NCI-H187 treated with DMSO at 0.1 percent for 48 hours (cell line): ENCODE data around the gene CYSLTR2.
"Not testable (repeated sequence)": the region's sequence is repeated elsewhere in the genome, so short reads cannot be mapped to it uniquely, and the experiment has no call there.

Experiments
- DNase-seq: peaks from one replicate; lab custom pipeline; 2025; lab: John Stamatoyannopoulos, UW

Gene CYSLTR2

DNA sequence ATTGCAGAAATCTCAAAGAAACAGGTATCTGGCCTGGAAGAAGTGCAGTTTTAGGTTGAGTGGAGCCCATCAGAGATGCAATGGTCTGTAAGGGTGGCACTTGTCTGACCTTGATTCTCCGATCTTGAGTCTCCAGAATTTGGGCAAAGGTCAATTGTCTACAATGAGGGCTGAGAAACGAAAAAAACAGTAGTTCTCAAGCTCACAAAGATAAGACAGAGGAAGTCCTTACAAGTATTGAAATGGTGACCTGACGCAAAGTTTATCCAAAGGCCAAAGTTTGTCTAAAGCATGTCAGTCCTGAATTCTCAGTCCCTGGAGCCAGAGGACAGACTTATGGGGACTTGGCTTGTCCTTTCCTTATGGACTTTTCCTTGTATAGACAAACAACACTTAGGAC, 40.3 kb downstream of the CYSLTR2 start:
- DNase-seq = no peak

DNA sequence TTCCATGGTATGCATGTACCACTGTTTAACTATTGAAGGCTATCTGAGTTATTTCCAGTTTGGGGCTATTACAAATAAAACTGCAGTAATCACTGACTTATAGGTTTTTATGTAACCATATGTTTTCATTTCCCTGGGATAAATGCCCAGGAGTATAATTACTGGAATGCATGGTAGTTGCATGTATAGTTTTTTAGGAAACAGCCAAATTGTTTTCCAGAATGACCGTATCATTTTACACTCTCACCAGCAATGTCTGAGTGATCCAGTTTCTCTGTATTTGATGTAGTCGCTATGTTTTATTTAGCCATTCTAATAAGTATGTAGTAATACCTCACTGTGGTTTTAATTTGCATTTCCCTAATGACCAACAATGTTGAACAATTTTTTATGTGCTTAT, 42.0 kb downstream of the CYSLTR2 start:
- no peak for DNase-seq

DNA sequence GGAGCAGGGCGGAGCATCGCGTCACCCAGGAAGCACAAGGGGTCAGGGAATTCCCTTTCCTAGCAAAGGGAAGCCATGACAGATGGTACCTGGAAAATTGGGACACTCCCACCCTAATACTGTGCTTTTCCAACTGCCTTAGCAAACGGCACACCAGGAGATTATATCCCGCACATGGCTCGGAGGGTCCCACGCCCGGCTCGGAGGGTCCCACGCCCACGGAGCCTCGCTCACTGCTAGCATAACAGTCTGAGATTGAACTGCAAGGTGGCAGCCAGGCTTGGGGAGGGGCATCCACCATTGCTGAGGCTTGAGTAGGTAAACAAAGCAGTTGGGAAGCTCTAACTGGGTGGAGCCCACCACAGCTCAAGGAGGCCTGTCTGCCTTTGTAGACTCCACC, 42.9 kb downstream of the CYSLTR2 start:
- DNase-seq = not testable (repeated sequence)

DNA sequence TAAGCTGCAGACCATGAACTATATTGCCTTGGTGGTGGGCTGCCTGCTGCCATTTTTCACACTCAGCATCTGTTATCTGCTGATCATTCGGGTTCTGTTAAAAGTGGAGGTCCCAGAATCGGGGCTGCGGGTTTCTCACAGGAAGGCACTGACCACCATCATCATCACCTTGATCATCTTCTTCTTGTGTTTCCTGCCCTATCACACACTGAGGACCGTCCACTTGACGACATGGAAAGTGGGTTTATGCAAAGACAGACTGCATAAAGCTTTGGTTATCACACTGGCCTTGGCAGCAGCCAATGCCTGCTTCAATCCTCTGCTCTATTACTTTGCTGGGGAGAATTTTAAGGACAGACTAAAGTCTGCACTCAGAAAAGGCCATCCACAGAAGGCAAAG, 53.7 kb downstream of the CYSLTR2 start:
- DNase-seq = no peak

DNA sequence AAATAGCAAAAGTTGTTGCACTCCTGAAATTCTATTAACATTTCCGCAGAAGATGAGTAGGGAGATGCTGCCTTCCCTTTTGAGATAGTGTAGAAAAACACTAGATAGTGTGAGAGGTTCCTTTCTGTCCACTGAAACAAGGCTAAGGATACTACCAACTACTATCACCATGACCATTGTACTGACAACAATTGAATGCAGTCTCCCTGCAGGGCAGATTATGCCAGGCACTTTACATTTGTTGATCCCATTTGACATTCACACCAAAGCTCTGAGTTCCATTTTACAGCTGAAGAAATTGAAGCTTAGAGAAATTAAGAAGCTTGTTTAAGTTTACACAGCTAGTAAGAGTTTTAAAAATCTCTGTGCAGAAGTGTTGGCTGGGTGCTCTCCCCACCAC, 55.0 kb downstream of the CYSLTR2 start:
- DNase-seq = no peak

DNA sequence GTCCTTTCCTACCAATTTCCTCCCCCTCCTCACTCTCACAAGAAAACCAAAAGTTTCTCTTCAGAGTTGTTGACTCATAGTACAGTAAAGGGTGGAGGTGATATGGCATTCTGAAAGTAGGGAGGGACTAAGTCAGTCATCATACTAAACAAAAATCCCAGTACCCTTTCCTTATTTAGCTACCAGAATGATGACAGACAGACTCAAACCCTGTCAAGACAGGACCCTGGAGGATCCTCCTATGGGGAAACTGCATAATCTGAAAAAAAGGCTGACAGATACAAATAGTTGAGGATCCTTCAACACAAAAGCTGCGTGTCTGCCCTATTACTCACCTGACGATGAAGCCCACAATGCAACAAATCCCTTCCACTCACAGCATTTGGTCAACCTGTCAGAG, 55.5 kb downstream of the CYSLTR2 start:
- DNase-seq = no peak

DNA sequence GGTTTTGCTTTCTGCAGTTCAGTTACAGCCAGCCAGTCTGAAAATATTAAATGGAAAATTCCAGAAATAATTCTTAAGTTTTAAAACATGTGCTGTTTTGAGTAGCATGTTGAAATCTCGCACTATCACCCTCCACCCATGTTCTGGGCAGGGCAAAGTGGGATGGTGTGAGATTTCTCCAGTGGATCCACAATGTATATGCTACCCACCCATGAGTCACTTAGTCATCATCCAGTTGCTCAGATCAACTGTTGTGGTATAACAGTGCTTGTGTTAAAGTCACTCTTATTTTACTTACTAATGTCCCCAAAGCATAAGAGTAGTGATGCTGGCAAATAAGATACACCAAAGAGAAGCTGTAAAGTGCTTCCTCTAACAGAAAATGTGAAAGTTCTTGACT, 56.4 kb downstream of the CYSLTR2 start:
- no peak for DNase-seq

DNA sequence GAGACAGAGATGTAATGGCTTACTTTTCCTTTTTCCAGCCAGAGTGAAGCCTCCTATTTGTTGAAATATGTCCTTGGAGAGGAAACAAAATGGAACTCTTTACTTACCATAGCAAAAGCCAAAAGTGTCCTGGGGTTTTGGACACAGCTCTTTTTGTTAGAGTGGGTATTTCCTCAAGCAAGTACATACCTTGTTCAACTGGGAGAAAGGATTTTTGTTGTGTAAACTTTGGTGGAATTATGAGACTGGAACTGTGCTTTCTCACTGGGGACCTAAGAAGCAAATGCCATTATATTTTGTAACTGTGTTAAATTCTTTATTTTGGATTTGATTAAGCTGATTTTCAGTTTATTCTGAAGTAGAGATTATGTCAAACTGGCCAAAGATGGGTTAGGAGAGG, 58.4 kb downstream of the CYSLTR2 start:
- DNase-seq = no peak

DNA sequence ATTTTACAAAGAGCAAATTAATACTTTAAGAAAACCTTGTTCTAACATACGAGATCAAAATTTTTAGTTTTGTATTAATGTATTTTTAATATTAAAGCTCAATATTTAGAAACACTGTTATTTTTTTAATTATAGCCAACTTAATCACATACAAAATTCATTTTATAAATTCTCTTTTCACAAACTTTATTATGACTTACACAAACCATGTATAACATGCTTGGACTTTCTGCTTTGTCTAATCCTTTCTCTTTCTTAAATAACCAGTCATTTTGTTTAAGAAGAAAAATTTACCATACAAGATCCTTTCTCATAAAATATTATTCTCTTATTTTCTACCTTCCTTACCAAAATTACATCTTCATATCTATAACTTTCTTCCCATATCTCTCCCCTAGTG, 62.2 kb downstream of the CYSLTR2 start:
- DNase-seq = no peak

DNA sequence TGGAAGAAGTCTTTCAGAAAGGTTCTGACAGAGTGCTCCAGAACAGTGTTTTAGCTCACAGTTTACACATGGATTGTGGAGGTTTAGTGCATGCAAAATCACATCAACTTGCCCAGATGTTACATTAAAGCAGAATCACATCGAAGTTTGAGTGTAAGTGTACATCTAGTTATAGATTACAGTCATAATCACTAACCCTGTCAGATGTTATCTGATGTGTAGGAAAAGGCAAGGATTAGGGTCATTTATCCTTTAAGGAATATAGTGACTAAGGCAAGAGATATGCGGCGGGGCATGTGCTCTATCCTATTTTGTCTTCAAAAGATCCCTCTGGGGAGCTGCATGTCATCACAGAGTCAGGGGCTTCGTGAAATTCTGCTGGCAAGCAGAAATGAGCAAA, 66.9 kb downstream of the CYSLTR2 start:
- DNase-seq = no peak

DNA sequence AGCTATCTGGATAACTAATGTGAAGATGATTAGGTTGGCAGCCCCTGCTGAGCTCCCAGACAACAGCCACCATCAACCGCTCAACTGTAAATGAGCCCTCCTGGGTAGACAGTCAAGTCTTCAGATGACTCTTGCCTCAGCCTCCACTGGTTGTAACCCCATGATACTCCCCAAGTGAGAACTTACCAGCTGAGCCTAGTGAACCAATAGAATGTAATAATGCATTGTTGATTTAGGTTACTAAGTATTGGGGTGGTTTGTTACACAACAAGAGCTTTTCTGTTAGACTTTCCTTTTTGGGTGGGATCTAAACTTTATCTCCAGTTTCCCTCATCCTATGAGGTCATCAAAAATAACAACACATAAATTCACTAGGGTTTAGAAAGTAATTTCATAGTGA, 69.4 kb downstream of the CYSLTR2 start:
- DNase-seq = no peak

DNA sequence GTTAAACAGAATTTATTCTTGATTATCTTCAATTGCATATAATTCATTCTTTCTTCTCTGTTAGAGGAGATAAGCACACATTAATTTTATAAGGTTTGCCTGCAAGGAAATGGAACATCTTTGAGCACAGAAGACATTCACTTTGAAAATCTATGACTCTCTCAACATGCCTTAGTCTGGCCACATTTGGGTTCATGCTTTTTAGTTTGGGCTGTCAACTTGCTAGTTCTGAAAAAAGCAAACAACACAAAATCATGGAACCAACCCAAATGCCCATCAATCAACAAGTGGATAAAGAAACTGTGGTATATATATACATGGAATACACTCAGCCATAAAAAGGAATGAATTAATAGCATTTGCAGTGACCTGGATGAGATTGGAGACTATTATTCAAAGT, 71.5 kb downstream of the CYSLTR2 start:
- no peak for DNase-seq

DNA sequence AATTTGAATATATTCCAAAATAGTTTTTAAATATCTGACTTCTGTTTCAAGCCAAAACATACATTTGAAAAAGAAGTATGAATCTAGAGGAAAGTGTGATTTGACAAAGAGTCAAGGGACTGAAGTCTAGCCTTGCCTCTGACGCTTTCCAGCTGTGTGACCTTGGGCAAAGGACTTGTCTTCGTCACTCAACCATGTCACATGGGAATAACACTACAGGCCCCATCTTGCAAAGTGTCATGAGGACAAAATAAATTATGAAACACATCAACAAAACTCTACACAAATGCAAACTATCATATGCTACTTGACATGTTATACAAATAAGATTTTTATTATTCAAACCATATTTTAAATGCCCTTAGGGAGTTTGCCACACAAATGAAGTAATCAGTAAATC, 73.0 kb downstream of the CYSLTR2 start:
- no peak for DNase-seq

DNA sequence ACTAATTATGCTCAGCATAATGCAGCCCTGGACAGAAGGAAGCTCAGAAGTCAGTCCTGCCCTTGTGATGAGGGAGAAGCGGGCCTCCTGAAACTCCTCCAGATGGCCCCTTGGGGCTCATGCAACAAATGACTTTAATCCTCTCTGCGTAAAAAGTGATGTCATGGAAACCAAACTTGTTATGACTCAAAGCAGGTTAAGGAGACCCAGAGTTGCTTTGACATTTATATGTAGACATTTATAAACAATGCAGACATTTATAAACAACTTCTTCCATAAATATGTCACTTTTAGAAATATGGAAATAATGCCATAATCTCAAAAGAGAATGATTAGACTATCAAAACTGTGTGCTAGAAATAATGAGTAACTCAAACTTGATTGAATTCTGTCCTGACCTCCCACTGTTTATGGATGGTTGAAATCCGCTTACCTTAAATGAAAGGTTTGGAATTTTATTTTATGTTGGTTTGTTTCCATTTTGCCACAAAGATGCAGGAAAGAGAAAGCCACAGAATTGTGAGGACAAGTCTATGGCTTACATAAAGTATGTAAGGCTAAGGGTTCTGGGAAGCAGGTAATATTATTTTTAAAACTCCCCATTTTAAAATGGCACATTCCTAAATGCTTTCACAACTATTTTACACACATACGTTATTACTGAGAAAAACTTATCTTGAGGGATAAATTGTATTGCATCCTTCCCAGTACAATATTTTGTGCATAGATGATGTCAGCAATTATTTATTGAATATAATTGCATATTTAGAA, 73.7 kb downstream of the CYSLTR2 start:
- DNase-seq = no peak

DNA sequence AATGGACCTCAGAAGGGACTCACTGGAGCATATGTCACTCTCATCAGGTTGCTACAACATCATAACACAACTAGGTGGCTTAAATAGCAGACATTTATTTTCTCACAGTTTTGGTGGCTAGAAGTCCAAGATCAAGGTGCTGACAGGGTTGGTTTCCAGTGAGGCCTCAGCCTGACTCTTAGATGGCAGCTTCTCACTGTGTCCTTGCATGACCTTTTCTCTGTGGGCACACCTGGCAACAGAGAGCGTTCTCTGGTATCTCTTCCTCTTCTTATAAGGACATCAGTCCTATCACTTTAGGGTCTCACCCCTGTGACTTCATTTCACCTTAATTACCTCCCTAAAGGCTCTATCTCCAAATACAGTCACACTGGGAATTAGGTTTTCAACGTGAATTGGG, 74.5 kb downstream of the CYSLTR2 start:
- DNase-seq = no peak

DNA sequence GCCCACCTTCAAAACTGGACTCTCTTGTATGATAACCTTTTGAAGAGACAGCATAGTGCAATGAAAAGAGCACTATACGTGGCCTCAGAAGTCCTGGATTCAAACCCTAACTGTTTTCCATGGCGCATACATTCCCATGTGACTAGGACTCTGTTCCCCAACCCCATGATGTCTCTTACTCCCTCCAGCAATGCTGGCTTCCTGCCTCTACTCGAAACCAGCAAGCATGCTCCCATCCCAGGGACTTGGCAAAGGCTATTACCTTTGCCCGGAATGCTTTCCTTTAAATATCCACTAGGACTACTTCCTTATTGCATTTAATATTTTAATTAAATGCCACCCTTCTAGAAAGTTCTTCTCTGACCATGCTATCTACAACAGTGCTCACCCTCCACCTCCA, 75.1 kb downstream of the CYSLTR2 start:
- DNase-seq = no peak

DNA sequence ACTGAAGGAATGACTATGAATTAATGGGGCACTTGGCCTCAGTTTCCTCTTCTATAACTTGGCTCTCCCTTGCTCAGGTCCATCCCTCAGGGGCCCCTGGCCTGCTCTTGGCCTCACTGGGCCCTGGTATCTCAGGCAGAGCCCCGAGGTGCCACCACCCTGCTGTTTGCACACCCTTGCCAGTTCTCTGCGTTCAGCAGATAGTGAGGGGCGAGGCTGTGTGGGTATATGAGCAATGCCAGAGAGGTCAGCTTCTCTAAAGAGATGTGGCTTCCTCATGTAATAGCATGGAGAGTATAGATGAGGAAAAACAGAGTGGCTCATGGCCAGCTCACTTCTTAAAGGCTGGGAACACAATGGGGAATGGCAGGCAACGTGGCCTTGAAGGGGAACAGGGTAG, 76.1 kb downstream of the CYSLTR2 start:
- no peak for DNase-seq

DNA sequence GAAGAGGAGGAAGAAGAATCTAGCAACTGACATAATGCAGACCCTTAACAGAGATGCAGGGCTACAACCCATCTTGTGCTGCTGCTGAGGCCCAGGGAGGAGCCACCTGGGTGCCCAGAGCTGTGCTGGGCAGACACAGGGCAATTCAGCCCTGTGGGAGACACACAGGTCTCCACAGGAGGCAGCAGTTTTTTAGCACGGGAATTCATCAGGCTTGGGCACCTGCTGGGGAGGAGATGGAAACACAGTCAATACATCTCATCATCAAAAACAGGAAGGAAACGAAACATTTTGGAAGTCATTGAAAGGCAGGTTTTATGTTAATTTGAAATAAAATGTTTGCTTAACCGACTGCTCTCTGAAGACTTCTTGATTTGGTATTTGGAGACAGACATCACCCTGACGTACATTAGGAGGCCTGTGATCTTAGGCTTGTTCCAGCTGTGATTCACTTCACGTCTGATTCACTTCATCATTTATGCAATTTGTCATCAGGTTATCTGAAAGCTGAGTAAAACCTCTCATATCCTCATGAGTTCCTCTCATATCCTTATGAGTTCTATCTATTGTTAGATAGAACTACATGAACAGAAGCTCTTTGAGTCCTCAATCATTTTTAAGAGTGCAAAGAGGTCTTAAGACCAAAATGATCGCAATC, 77.4 kb downstream of the CYSLTR2 start:
- DNase-seq = no peak

DNA sequence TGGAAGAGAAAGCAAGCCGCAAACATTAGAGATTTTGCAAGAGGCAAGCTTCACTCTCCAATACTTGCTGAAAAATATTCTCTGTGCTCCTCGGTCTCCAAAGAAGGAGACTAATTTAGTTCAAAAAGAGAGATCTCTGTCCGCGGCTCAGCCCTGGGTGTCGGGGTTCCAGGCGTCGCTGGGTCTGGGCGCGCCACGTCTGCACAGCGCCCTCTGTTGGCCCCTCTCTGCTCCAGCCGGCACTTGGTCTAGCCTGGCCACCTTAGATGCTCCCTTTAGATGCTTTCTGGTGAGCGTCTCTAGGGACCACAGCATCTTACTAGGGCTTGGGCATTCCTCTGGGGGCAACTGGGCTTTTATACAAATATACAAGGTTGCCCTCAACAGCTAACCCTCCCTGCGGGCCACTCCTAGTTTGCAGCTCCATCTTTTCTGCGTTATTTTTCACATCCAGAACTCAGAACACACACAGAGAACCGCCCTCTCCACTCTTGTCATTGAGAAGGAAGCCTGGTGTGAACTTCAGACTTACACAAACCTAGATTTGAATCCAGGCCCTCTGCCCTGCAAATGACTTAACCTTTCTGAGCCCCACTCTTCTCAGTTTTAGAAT, 78.3 kb downstream of the CYSLTR2 start:
- no peak for DNase-seq

DNA sequence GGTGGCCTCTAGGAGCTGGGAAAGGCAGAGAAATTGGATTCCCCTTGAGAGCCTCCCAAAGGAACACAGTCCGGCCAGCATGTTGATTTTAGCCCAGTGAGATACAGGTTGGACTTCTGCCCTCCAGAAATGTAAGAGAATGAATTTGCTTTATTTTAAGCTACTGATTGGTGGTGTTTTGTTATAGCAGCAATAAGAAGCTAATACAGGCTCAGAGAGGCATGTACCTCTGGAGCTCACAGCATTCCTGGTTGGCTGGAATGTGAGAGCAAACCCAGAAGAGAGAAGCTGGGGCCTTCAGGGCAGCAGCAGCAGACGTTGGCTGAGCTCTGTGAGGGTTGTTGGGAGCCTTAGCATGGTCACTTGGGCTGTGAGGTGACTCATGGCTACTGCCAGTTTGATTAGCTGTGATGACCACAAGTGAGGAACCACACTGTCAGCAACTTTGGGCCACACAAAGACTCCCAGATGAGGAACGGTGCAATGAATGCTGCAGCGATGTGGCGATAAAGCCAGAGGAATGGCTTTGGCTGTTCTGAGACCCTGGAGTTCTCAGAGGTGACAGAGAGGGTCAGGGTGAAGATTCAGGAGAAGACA, 80.1 kb downstream of the CYSLTR2 start:
- DNase-seq = no peak

DNA sequence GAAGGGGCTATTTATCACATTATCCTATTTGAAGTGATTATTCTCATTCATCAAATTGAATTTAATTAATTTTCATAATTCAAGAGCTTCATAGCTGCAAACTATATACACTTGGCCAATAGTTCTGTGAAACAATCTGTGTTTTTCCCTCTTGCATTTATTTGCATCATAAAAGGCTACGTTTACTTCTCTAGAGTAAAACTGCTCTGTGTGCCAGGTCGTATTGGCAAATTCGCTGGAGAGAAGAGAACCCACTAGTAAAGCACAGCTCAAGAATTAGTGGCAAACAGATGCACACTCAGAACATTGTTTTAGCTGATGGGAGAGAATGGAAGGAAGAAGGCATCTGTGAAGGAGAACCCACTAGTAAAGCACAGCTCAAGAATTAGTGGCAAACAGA, 81.8 kb downstream of the CYSLTR2 start:
- DNase-seq = no peak

DNA sequence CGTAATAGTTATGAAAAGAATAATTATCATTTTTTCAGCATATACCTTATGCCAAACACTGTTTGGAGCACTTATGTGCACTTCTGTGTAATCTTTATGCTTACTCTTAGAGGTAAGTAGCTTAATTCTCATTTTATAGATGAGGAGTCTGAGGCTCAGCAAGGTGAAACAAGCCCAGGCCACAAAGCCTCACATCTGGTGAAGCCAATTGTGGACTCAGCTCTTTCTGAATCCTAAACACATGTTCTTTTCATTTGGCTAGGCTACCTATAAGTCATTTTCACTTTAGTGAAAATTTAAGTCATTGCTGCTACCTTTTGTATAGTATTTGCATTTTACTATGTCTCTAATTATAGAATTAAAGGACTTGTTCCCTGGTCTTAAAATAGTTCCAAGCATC, 84.0 kb downstream of the CYSLTR2 start:
- no peak for DNase-seq

DNA sequence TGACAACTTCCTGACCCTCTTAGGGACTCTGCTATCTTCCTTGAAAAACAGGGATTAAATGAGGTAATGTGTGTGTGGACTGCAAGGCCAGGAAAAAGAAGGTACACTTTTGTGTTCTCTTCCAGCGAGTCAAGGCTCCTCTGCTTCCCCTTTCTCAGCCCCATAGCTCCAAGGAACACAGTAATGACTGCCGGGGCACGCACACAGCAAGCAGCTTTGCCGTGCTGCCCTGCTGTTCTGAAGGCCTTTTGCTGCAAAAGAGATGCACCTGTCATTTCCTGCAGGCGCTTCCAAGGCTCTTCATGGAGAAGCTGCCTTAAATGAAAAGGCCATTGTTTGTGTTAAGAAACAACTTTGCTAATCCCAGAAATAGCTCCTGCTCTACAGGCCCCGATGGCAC, 84.6 kb downstream of the CYSLTR2 start:
- no peak for DNase-seq
